ENCODE data around the gene PLCD1. TPM values are rescaled to one million over a fixed set of nuclear protein-coding genes. Genes with fewer than 3 reads are reported as not detected.

The PLCD1 gene
- total and polyA plus RNA-seq, 2 of the 8 experiments (the other 6 are each of a cell fraction or from before 2014, with no cell fraction given), result 15.3 to 19.2 TPM

DNA sequence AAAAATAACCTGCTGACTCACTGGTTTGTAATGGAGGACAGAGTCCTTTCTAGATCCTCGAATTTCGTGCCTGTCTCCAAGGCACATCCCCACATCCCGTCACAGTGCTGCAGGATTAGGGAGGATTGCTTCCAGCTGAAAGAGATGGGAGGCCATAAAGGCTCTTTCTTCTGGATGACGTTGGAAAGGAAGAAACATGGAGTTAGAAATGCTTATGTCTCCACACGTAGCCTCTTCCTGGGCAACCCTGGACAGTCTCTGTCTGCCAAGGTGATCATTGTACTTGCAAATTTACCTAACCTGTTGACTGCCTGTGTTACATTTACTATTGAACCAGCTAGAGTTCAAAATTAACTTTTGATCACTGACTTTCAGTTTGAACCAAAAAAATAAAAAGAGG is 66.4 kb downstream of the PLCD1 start:
- no peak overlapping the region for H2BK15ac ChIP-seq (ENCODE audit: low read length)
- peak overlapping the region; percentile 69; the same call in 1 of the 2 replicates for H3K27ac ChIP-seq (ENCODE audit: low read depth, low read length)
- no peak overlapping the region for H3K23ac ChIP-seq (ENCODE audit: insufficient read length)
- H4K20me1 ChIP-seq (replicated peaks in 1 of 2; ENCODE audit: control insufficient read depth in 1 of 2, insufficient read depth in 2 of 2, low read length in 2 of 2), result peaks cover 0 to 2% of the 10 kb centered on the region in 2 experiments
- no peak overlapping the region for H3K14ac ChIP-seq (ENCODE audit: insufficient read length)
- no peaks in the 10 kb centered on the region for H3K9me3 ChIP-seq (ENCODE audit: insufficient read depth in 2 of 2, low read depth in 1 of 2, low read length in 1 of 2)
- H3K4me1 ChIP-seq (replicated peaks in 1 of 4; ENCODE audit: control insufficient read depth in 3 of 4, insufficient read depth in 4 of 4, low read length in 3 of 4), result peaks cover 0 to 14% (median 11%) of the 10 kb centered on the region in 4 experiments; a peak in 2 of 7 replicates
- H2BK12ac ChIP-seq (ENCODE audit: low read depth, low read length), result no peak overlapping the region
- no peak overlapping the region for H3K4me3 ChIP-seq (ENCODE audit: extremely low read depth in 1 of 4, insufficient read depth in 2 of 4, low read depth in 3 of 4, low read length in 4 of 4)
- H4K5ac ChIP-seq (ENCODE audit: insufficient read length, low read depth, low read length), result no peak overlapping the region
- H4K91ac ChIP-seq (replicated peaks; ENCODE audit: insufficient read length, low read length), result no peak overlapping the region
- H2AFZ ChIP-seq (ENCODE audit: low read length), result no peak overlapping the region
- FAIRE-seq (no peak), DNase-seq (ENCODE audit: low read depth in 1 of 2, low spot score in 2 of 2) (no peak)
- H3K27me3 ChIP-seq (replicated peaks in 1 of 4; ENCODE audit: control insufficient read depth in 3 of 4, extremely low read depth in 1 of 4, insufficient read depth in 3 of 4, low read length in 3 of 4), result no peaks in the 10 kb centered on the region
- H3K79me1 ChIP-seq (ENCODE audit: low read depth, low read length), result no peaks in the 10 kb centered on the region
- H3K36me3 ChIP-seq (ENCODE audit: control insufficient read depth in 2 of 4, insufficient read depth in 4 of 4, low read length in 3 of 4), result no peaks in the 10 kb centered on the region; a peak in 1 of 8 replicates
- ChIA-PET CTCF (ENCODE audit: partially characterized antibody) (interaction anchor here (0.7 to 7.2 kb wide), 5 partner anchors 12 to 510 kb away, joined by 3 to 60 read pairs (median 4); no protein-coding TSS in a partner anchor), POLR2A (ENCODE audit: partially characterized antibody) (no interaction called here)
- no peak overlapping the region for H3K18ac ChIP-seq (ENCODE audit: extremely low read depth, low read length)
- WGBS, 2 experiments (ENCODE audit: extremely low coverage in 1 of 2, insufficient coverage in 1 of 2, insufficient read length in 1 of 2, insufficient replicate concordance in 2 of 2, low coverage in 1 of 2, low lambda C conversion rate in 2 of 2, missing lambda C conversion rate in 1 of 2), result 80% methylated on average over 5 of the region's 5 CpGs; no CpG with 5 or more reads in 1 of the 2 experiments
- H3K9ac ChIP-seq (replicated peaks in 1 of 4; ENCODE audit: extremely low read depth in 1 of 4, low read depth in 3 of 4, low read length in 3 of 4), result no peak overlapping the region; a peak in 1 of 7 replicates
- H3K79me2 ChIP-seq (ENCODE audit: control insufficient read depth in 1 of 2, insufficient read depth in 2 of 2, low read length in 2 of 2), result no peaks in the 10 kb centered on the region
- H4K8ac ChIP-seq (ENCODE audit: extremely low read depth, insufficient read depth, low read length), result no peak overlapping the region
- H2BK120ac ChIP-seq (replicated peaks; ENCODE audit: low read depth, low read length), result no peak overlapping the region
- H2BK20ac ChIP-seq (ENCODE audit: low read length), result no peak overlapping the region
- H3K23me2 ChIP-seq (ENCODE audit: low read depth, low read length), result no peaks in the 10 kb centered on the region
- H2AK5ac ChIP-seq (ENCODE audit: low read depth, low read length), result no peak overlapping the region
- H3K4me2 ChIP-seq (ENCODE audit: insufficient read depth in 1 of 2, low read depth in 2 of 2, low read length in 2 of 2), result no peak overlapping the region; a peak in 1 of 4 replicates
- H2BK5ac ChIP-seq (ENCODE audit: low read depth, low read length), result no peak overlapping the region; the same call in 1 of the 2 replicates
- no peak overlapping the region for H3K56ac ChIP-seq (replicated peaks; ENCODE audit: insufficient read length, low read depth, low read length)
- no peak overlapping the region for H3K4ac ChIP-seq (replicated peaks; ENCODE audit: insufficient read length, low read depth, low read length)
- TF ChIP-seq RXRA (IDR thresholded peaks at IDR 0.05; ENCODE audit: insufficient read depth, low read depth, low read length) (no peak), CREB1 (IDR thresholded peaks at IDR 0.05) (no peak), GTF2F1 (IDR thresholded peaks at IDR 0.05; ENCODE audit: borderline replicate concordance, low read depth, low read length) (no peak), CTCF (IDR thresholded peaks at IDR 0.05; ENCODE audit: control extremely low read depth in 1 of 3, insufficient read depth in 1 of 3, low read depth in 1 of 3, low read length in 3 of 3) (no peak), ZNF274 (IDR thresholded peaks at IDR 0.05; ENCODE audit: borderline replicate concordance, extremely low read depth, low read length) (no peak), RAD21 (IDR thresholded peaks at IDR 0.05 in 1 of 2, conservative IDR thresholded peaks at IDR 0.05 in 1 of 2; ENCODE audit: low read depth in 2 of 2, low read length in 2 of 2) (no peak), POLR2A (IDR thresholded peaks at IDR 0.05; ENCODE audit: control extremely low read depth in 1 of 2, low read depth in 2 of 2, low read length in 2 of 2) (no peak), TEAD4 (IDR thresholded peaks at IDR 0.05; ENCODE audit: low read depth, low read length) (no peak), ASH2L (IDR thresholded peaks at IDR 0.05; ENCODE audit: low read length) (no peak)
- TF ChIP-seq, protein P1, sequence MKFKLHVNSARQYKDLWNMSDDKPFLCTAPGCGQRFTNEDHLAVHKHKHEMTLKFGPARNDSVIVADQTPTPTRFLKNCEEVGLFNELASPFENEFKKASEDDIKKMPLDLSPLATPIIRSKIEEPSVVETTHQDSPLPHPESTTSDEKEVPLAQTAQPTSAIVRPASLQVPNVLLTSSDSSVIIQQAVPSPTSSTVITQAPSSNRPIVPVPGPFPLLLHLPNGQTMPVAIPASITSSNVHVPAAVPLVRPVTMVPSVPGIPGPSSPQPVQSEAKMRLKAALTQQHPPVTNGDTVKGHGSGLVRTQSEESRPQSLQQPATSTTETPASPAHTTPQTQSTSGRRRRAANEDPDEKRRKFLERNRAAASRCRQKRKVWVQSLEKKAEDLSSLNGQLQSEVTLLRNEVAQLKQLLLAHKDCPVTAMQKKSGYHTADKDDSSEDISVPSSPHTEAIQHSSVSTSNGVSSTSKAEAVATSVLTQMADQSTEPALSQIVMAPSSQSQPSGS (IDR thresholded peaks at IDR 0.05; ENCODE audit: low read length), result no peak
